HCT116 (cell line): Measurements from ENCODE around the gene RPL18A. TPM values are rescaled to one million over a fixed set of nuclear protein-coding genes. Genes with fewer than 3 reads are reported as not detected.

Experiments used
- ATAC-seq: fragments of 200-7000 bp; cut with Tn5 transposase; 2 replicates; pipeline ENCODE4 v1.9.1; 2020; ENCODE audit warnings: mild to moderate bottlenecking, moderate library complexity
- BruUV-seq: library from RNA; stranded (reverse); fragments of 400-500 nt; replicated peaks from 2 replicates; lab custom pipeline; 2021; lab: Mats Ljungman, UMichigan
- CTCF ChIA-PET: fragments of 300-600 bp; sonication (Branson Sonifier 250); formaldehyde crosslinking; loops from one replicate; lab custom pipeline; 2021; ENCODE audit warnings: antibody characterized with exemption; lab: Charles Lee
- POLR2A ChIA-PET: fragments of 300-600, 350-600 bp; sonication (Branson Sonifier 250); formaldehyde crosslinking; loops from one replicate; lab custom pipeline; 2021; ENCODE audit warnings: antibody characterized with exemption; lab: Charles Lee
- RAD21 ChIA-PET, 2 experiments: fragments of 300-600 bp; sonication (Branson Sonifier 250); formaldehyde crosslinking; loops; one replicate each; lab custom pipeline; 2023; ENCODE audit warnings: low total read pairs in 2 of 2; ENCODE audit not compliant: uncharacterized antibody in 2 of 2, unreplicated experiment in 2 of 2, low non-redundant PET in 1 of 2; lab: Charles Lee
- DNase-seq: peaks from one replicate; pipeline ENCODE4 v3.0.0-alpha.2; 2010; ENCODE audit warnings: low read depth, low spot score
- H2AFZ ChIP-seq: fragments of 200-600 bp; shearing (Covaris generic), sonication (generic); 2 replicates; pipeline ENCODE4 v1.6.1; 2017; ENCODE audit warnings: low read depth, mixed run types, mixed read lengths, antibody characterized with exemption, low read length; ENCODE audit not compliant: poor library complexity, severe bottlenecking
- H3K27ac ChIP-seq: 2 replicates; pipeline ENCODE4 v1.5.1; 2012; ENCODE audit warnings: low read depth, low read length
- H3K27me3 ChIP-seq: fragments of 200-600 bp; sonication (generic); 2 replicates; pipeline ENCODE4 v1.6.1; 2016; ENCODE audit warnings: mixed run types, low read length, mixed read lengths; ENCODE audit not compliant: insufficient read depth
- H3K36me3 ChIP-seq, 2 experiments: fragments of 200-500 bp in 1 of 2; fragments of 200-600 bp in 1 of 2; sonication (Bioruptor generic) in 1 of 2; sonication (generic) in 1 of 2; 2 replicates each; pipeline versions ENCODE4 v1.5.1 to v1.6.1; 2014 to 2016; ENCODE audit warnings: low read length in 2 of 2, inconsistent platforms in 1 of 2, mixed read lengths in 1 of 2, mixed run types in 1 of 2; ENCODE audit not compliant: insufficient read depth in 2 of 2, control insufficient read depth in 1 of 2
- H3K4me1 ChIP-seq, 2 experiments: fragments of 200-600 bp in 1 of 2; sonication (generic) in 1 of 2; 2 replicates each; pipeline versions ENCODE4 v1.5.1 to v1.6.1; 2012 to 2017; ENCODE audit warnings: low read length in 2 of 2, inconsistent platforms in 1 of 2, mild to moderate bottlenecking in 1 of 2, mixed read lengths in 1 of 2, mixed run types in 1 of 2, moderate library complexity in 1 of 2; ENCODE audit not compliant: insufficient read depth in 2 of 2, control insufficient read depth in 1 of 2
- H3K4me2 ChIP-seq: fragments of 200-600 bp; sonication (generic); 2 replicates; pipeline ENCODE4 v1.6.1; 2017; ENCODE audit warnings: mixed run types, low read length, mixed read lengths
- H3K4me3 ChIP-seq, 2 experiments: fragments of 200-600 bp in 1 of 2; sonication (generic) in 1 of 2; replicated peaks in 1 of 2; 2 replicates each; pipeline ENCODE4 v1.5.1; 2011 to 2016; ENCODE audit warnings: low read length in 2 of 2, control low read depth in 1 of 2, low read depth in 1 of 2, mild to moderate bottlenecking in 1 of 2, mixed read lengths in 1 of 2, mixed run types in 1 of 2
- H3K79me2 ChIP-seq: fragments of 200-600 bp; sonication (generic); 2 replicates; pipeline ENCODE4 v1.6.1; 2017; ENCODE audit warnings: mild to moderate bottlenecking, mixed run types, low read length, moderate library complexity, mixed read lengths; ENCODE audit not compliant: insufficient read depth
- H3K9ac ChIP-seq: fragments of 200-600 bp; sonication (generic); 2 replicates; pipeline ENCODE4 v1.6.1; 2016; ENCODE audit warnings: low read length, mixed read lengths
- H3K9me2 ChIP-seq: fragments of 200-600 bp; sonication (generic), shearing (Covaris generic); 2 replicates; pipeline ENCODE4 v1.6.1; 2017; ENCODE audit warnings: mixed run types, mild to moderate bottlenecking, moderate library complexity; ENCODE audit not compliant: insufficient read depth
- H3K9me3 ChIP-seq, 2 experiments: fragments of 200-500 bp in 1 of 2; fragments of 200-600 bp in 1 of 2; sonication (Bioruptor generic) in 1 of 2; sonication (generic) in 1 of 2; 2 replicates each; pipeline ENCODE4 v1.6.1; 2014 to 2017; ENCODE audit warnings: low read length in 2 of 2, mixed read lengths in 2 of 2, inconsistent platforms in 1 of 2, low read depth in 1 of 2, mild to moderate bottlenecking in 1 of 2, mixed run types in 1 of 2, moderate library complexity in 1 of 2; ENCODE audit not compliant: control insufficient read depth in 1 of 2, insufficient read depth in 1 of 2
- H4K20me1 ChIP-seq: fragments of 200-600 bp; sonication (generic), shearing (Covaris generic); 2 replicates; pipeline ENCODE4 v1.6.1; 2017; ENCODE audit warnings: mixed run types, mild to moderate bottlenecking, moderate library complexity; ENCODE audit not compliant: insufficient read depth
- EGR1 ChIP-seq: IDR thresholded peaks from 2 replicates; pipeline ENCODE4 v1.6.1; 2012; ENCODE audit warnings: low read depth
- EZH2 ChIP-seq: fragments of 200-600 bp; sonication (generic); IDR thresholded peaks from 2 replicates; pipeline ENCODE4 v1.6.1; 2017; ENCODE audit warnings: antibody characterized with exemption, mixed run types
- EZH2phosphoT487 ChIP-seq: fragments of 200-600 bp; IDR thresholded peaks from 2 replicates; pipeline ENCODE4 v1.6.1; 2018; ENCODE audit warnings: antibody characterized with exemption, borderline replicate concordance
- JUND ChIP-seq: IDR thresholded peaks from 2 replicates; pipeline ENCODE4 v1.6.1; 2012
- POLR2AphosphoS5 ChIP-seq: IDR thresholded peaks from 2 replicates; pipeline ENCODE4 v1.6.1; 2011; ENCODE audit warnings: mild to moderate bottlenecking, low read depth, low read length, moderate library complexity
- SIN3A ChIP-seq: IDR thresholded peaks from 2 replicates; pipeline ENCODE4 v1.6.1; 2012; ENCODE audit warnings: low read depth
- SRF ChIP-seq: IDR thresholded peaks from 2 replicates; pipeline ENCODE4 v1.6.1; 2012; ENCODE audit warnings: low read depth
- TCF7L2 ChIP-seq: IDR thresholded peaks from 2 replicates; pipeline ENCODE4 v1.7.0; 2011; ENCODE audit warnings: borderline replicate concordance, inconsistent platforms; ENCODE audit not compliant: insufficient read depth, insufficient read length; ENCODE audit errors: extremely low read depth
- ZFX ChIP-seq: fragments of 450-650 bp; IDR thresholded peaks from 2 replicates; pipeline ENCODE4 v1.6.1; 2017
- ZNF274 ChIP-seq: fragments of 200-500 bp; sonication (Bioruptor generic); IDR thresholded peaks from 2 replicates; pipeline ENCODE4 v1.6.1; 2014; ENCODE audit warnings: mild to moderate bottlenecking, low read depth, low read length, inconsistent platforms
- intact Hi-C: fragments of 100-400 bp; cut with micrococcal nuclease; formaldehyde crosslinking; loops from 2 replicates; pipeline ENCODE4 v1.10.0; 2022
- total RNA-seq: library from RNA; stranded (reverse); gene quantifications from one replicate; pipeline ENCODE4 v1.2.1, GENCODE V29; 2021; ENCODE audit not compliant: unreplicated experiment
- TF ChIP-seq, protein P1 (sequence below): IDR thresholded peaks from 2 replicates; pipeline ENCODE4 v1.6.1; 2012; ENCODE audit warnings: low read depth
- TF ChIP-seq, protein P2 (sequence below): IDR thresholded peaks from 2 replicates; pipeline ENCODE4 v1.6.1; 2011; ENCODE audit warnings: mild to moderate bottlenecking, low read length, moderate library complexity; ENCODE audit not compliant: insufficient replicate concordance; ENCODE audit errors: extremely low read depth

RPL18A gene
- total RNA-seq, 1 experiment from 2014 or later, result 3,525 TPM

DNA sequence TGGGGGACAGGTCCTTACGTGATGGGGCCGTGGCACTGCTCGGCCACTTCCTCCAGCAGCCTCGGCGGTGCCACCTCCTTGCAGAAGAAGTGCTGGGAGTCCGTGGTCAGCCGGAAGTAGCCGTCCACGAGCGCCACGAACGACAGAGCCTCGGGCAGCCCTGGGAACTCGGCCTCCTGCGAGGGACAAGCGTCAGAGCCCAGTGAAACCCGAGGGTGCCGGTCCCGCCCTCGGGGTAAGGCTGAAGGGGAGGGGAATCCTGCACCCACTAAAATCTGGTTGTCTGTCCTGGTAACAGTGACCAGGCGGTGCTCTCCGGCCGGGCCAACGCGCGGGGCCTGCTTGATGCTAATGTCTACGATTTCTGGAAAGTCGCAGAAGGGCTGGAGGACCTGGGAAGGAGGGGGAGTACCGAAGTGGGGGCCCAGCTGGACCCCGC lies 18.3 kb upstream of the RPL18A start:
- Histone ChIP-seq H3K79me2 (peaks cover 13% of the 10 kb centered on the region), H4K20me1 (no peaks in the 10 kb centered on the region), H3K9me3 (no peaks in the 10 kb centered on the region), H3K27me3 (no peaks in the 10 kb centered on the region), H3K36me3 (no peaks in the 10 kb centered on the region), H3K4me3 (peak overlapping the region; percentile 83 to 93), H3K27ac (peak overlapping the region; percentile 93), H3K4me2 (peak overlapping the region; percentile 99), H3K9ac (peak overlapping the region; percentile 100), H2AFZ (peak overlapping the region; percentile 30), H3K9me2 (no peaks in the 10 kb centered on the region), H3K4me1 (peaks cover 9 to 30% of the 10 kb centered on the region in 2 experiments; a peak in 3 of 4 replicates)
- ChIA-PET CTCF (no interaction called here), POLR2A (interaction anchor here (0.6 to 3.2 kb wide), 6 partner anchors 10 to 235 kb away, joined by 3 to 18 read pairs (median 3); partner anchors contain the start of genes B3GNT3 and RPL18A), RAD21 (no interaction called here)
- intact Hi-C loops, result loop anchor here (5.0 kb wide), 1 partner anchor 44 kb away; the partner anchor contains the start of gene B3GNT3
- TSS peak; percentile 76 for BruUV-seq
- ATAC-seq (peak; percentile 56), DNase-seq (no peak)
- TF ChIP-seq POLR2AphosphoS5, result peak; percentile 39; the same call in 1 of the 2 replicates
- no peak for TF ChIP-seq JUND

- intact Hi-C loops, result loop anchor here (5.0 kb wide), 1 partner anchor 45 kb away; the partner anchor contains the start of gene B3GNT3
- Histone ChIP-seq H2AFZ (peak overlapping the region; percentile 30), H3K4me3 (peak overlapping the region; percentile 83 to 93), H3K4me2 (peak overlapping the region; percentile 99), H3K9me2 (no peaks in the 10 kb centered on the region), H3K36me3 (no peaks in the 10 kb centered on the region), H3K4me1 (peaks cover 9 to 30% of the 10 kb centered on the region in 2 experiments; a peak in 3 of 4 replicates), H3K27ac (peak overlapping the region; percentile 93), H3K27me3 (no peaks in the 10 kb centered on the region), H3K9me3 (no peaks in the 10 kb centered on the region), H4K20me1 (no peaks in the 10 kb centered on the region), H3K79me2 (peaks cover 13% of the 10 kb centered on the region), H3K9ac (peak overlapping the region; percentile 100)
- peak; percentile 92 for DNase-seq
- peak; percentile 89 for ATAC-seq
- BruUV-seq, result no TSS peak
- ChIA-PET CTCF (no interaction called here), POLR2A (interaction anchor here (0.6 to 3.2 kb wide), 7 partner anchors 9 to 370 kb away, joined by 3 to 18 read pairs (median 3); partner anchors contain the start of genes B3GNT3 and RPL18A), RAD21 (interaction anchor here in 1 of 2 experiments (1.1 kb wide), 1 partner anchor 11 kb away, joined by 4 read pairs; no protein-coding TSS in a partner anchor)
- TF ChIP-seq SRF (no peak), SIN3A (no peak), EGR1 (peak; percentile 69), ZNF274 (no peak), TCF7L2 (no peak), EZH2phosphoT487 (no peak), ZFX (peak; percentile 86; the same call in 1 of the 2 replicates), EZH2 (no peak)
- TF ChIP-seq, protein P1, sequence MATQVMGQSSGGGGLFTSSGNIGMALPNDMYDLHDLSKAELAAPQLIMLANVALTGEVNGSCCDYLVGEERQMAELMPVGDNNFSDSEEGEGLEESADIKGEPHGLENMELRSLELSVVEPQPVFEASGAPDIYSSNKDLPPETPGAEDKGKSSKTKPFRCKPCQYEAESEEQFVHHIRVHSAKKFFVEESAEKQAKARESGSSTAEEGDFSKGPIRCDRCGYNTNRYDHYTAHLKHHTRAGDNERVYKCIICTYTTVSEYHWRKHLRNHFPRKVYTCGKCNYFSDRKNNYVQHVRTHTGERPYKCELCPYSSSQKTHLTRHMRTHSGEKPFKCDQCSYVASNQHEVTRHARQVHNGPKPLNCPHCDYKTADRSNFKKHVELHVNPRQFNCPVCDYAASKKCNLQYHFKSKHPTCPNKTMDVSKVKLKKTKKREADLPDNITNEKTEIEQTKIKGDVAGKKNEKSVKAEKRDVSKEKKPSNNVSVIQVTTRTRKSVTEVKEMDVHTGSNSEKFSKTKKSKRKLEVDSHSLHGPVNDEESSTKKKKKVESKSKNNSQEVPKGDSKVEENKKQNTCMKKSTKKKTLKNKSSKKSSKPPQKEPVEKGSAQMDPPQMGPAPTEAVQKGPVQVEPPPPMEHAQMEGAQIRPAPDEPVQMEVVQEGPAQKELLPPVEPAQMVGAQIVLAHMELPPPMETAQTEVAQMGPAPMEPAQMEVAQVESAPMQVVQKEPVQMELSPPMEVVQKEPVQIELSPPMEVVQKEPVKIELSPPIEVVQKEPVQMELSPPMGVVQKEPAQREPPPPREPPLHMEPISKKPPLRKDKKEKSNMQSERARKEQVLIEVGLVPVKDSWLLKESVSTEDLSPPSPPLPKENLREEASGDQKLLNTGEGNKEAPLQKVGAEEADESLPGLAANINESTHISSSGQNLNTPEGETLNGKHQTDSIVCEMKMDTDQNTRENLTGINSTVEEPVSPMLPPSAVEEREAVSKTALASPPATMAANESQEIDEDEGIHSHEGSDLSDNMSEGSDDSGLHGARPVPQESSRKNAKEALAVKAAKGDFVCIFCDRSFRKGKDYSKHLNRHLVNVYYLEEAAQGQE, result no peak
- TF ChIP-seq, protein P2, sequence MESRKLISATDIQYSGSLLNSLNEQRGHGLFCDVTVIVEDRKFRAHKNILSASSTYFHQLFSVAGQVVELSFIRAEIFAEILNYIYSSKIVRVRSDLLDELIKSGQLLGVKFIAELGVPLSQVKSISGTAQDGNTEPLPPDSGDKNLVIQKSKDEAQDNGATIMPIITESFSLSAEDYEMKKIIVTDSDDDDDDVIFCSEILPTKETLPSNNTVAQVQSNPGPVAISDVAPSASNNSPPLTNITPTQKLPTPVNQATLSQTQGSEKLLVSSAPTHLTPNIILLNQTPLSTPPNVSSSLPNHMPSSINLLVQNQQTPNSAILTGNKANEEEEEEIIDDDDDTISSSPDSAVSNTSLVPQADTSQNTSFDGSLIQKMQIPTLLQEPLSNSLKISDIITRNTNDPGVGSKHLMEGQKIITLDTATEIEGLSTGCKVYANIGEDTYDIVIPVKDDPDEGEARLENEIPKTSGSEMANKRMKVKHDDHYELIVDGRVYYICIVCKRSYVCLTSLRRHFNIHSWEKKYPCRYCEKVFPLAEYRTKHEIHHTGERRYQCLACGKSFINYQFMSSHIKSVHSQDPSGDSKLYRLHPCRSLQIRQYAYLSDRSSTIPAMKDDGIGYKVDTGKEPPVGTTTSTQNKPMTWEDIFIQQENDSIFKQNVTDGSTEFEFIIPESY, result no peak
These were observed 17.7 kb upstream of the RPL18A start for GRCh38 chr19:17841810-17842662.
